A549 (cell line): ENCODE measurements around the gene SEMA5A. TPM values are rescaled to one million over a fixed set of nuclear protein-coding genes. Genes with fewer than 3 reads are reported as not detected.

Source experiments
- ATAC-seq, 2 experiments: fragments of 200-7000 bp in 1 of 2; fragments of >200 bp in 1 of 2; cut with Nextera tagmentation in 1 of 2; cut with Tn5 transposase in 1 of 2; 3 replicates each; pipeline versions ENCODE4 v1.8.0 to v1.9.1; 2018 to 2020; ENCODE audit warnings: mild to moderate bottlenecking in 1 of 2, moderate library complexity in 1 of 2
- CTCF ChIA-PET: fragments of 300-600 bp; sonication (Branson Sonifier 250); formaldehyde crosslinking; extraction: SDS; loops from one replicate; lab custom pipeline; 2021; ENCODE audit warnings: antibody characterized with exemption, inconsistent platforms; lab: Yijun Ruan, JAX
- POLR2A ChIA-PET: fragments of 350-600 bp; formaldehyde crosslinking; extraction: SDS; loops from one replicate; lab custom pipeline; 2021; ENCODE audit warnings: antibody characterized with exemption, inconsistent platforms; lab: Yijun Ruan, JAX
- DNase-seq, 2 experiments: peaks; one replicate each; pipeline versions ENCODE4 v3.0.0 to v3.0.0-alpha.2; 2011 to 2016; ENCODE audit warnings: low read depth in 1 of 2, low spot score in 1 of 2
- FAIRE-seq: peaks from 2 replicates; lab custom pipeline; 2011; peaks lifted over from hg19 to GRCh38; lab: Jason Lieb, UNC
- H3K27ac ChIP-seq, 2 experiments: fragments of >200 bp; sonication (Bioruptor Twin); formaldehyde crosslinking; 3 replicates each; pipeline ENCODE4 v1.5.1; 2016 to 2017
- H3K4me1 ChIP-seq: fragments of >200 bp; sonication (Bioruptor Twin); formaldehyde crosslinking; 3 replicates; pipeline ENCODE4 v1.6.1; 2016
- H3K4me2 ChIP-seq: fragments of >200 bp; sonication (Bioruptor Twin); formaldehyde crosslinking; 3 replicates; pipeline ENCODE4 v1.6.1; 2016
- H3K4me3 ChIP-seq: fragments of >200 bp; sonication (Bioruptor Twin); formaldehyde crosslinking; 3 replicates; pipeline ENCODE4 v1.5.1; 2016
- H3K9me3 ChIP-seq: fragments of >200 bp; sonication (Bioruptor Twin); formaldehyde crosslinking; 3 replicates; pipeline ENCODE4 v1.6.1; 2016
- BHLHE40 ChIP-seq: IDR thresholded peaks from 2 replicates; pipeline ENCODE4 v1.6.1; 2012; ENCODE audit warnings: low read depth, low read length, inconsistent platforms
- CEBPB ChIP-seq, 2 experiments: fragments of >200 bp in 1 of 2; sonication (Bioruptor Twin) in 1 of 2; formaldehyde crosslinking in 1 of 2; IDR thresholded peaks; 2 replicates each; pipeline ENCODE4 v1.6.1; 2012 to 2016
- CHD2 ChIP-seq: fragments of 150-350 bp; IDR thresholded peaks from 2 replicates; pipeline ENCODE4 v1.6.1; 2014; ENCODE audit warnings: low read length; ENCODE audit not compliant: partially characterized antibody
- CHD4 ChIP-seq: fragments of 200-600 bp; sonication (generic); IDR thresholded peaks from 2 replicates; pipeline ENCODE4 v1.6.1; 2016; ENCODE audit warnings: antibody characterized with exemption, mild to moderate bottlenecking, borderline replicate concordance
- EHF ChIP-seq: fragments of 250-450 bp; sonication (Bioruptor Pico); IDR thresholded peaks from 2 replicates; pipeline ENCODE4 v1.5.0; 2020; ENCODE audit warnings: mild to moderate bottlenecking
- FOSL2 ChIP-seq, 2 experiments: fragments of 450-650 bp in 1 of 2; fragments of >200 bp in 1 of 2; sonication (Bioruptor Twin) in 1 of 2; formaldehyde crosslinking; IDR thresholded peaks; 2 replicates each; pipeline versions ENCODE4 v1.5.0 to v1.6.1; 2016 to 2020; ENCODE audit warnings: mild to moderate bottlenecking in 1 of 2, moderate library complexity in 1 of 2
- FOXS1 ChIP-seq: fragments of 250-450 bp; sonication (Bioruptor Pico); IDR thresholded peaks from 2 replicates; pipeline ENCODE4 v1.5.0; 2020; ENCODE audit warnings: mild to moderate bottlenecking, moderate library complexity
- GATA3 ChIP-seq: IDR thresholded peaks from 2 replicates; pipeline ENCODE4 v1.6.1; 2012; ENCODE audit warnings: borderline replicate concordance
- HDAC2 ChIP-seq: fragments of 200-600 bp; sonication (generic); IDR thresholded peaks from 2 replicates; pipeline ENCODE4 v1.6.1; 2016
- JUN ChIP-seq, 2 experiments: fragments of >200 bp; sonication (Bioruptor Twin); formaldehyde crosslinking; IDR thresholded peaks; 2 replicates in 1 of 2; 3 replicates in 1 of 2; pipeline ENCODE4 v1.6.1; 2016 to 2017
- JUNB ChIP-seq: fragments of >200 bp; sonication (Bioruptor Twin); formaldehyde crosslinking; IDR thresholded peaks from 2 replicates; pipeline ENCODE4 v1.6.1; 2016
- NFE2L2 ChIP-seq: fragments of 150-350 bp; conservative IDR thresholded peaks from 2 replicates; pipeline ENCODE4 v1.6.1; 2014; ENCODE audit warnings: low read length
- NPAS2 ChIP-seq: fragments of 250-450 bp; sonication (Bioruptor Pico); IDR thresholded peaks from 2 replicates; pipeline ENCODE4 v1.8.0; 2022; ENCODE audit warnings: mild to moderate bottlenecking, moderate library complexity, borderline replicate concordance
- PHF8 ChIP-seq: fragments of 200-600 bp; sonication (generic); IDR thresholded peaks from 2 replicates; pipeline ENCODE4 v1.6.1; 2016; ENCODE audit warnings: low read depth, mild to moderate bottlenecking, antibody characterized with exemption, moderate library complexity, borderline replicate concordance
- POLR2A ChIP-seq: IDR thresholded peaks from 2 replicates; pipeline ENCODE4 v1.6.1; 2012; ENCODE audit warnings: mild to moderate bottlenecking, low read length
- POLR2AphosphoS2 ChIP-seq: conservative IDR thresholded peaks from 2 replicates; pipeline ENCODE4 v1.6.1; 2012; ENCODE audit warnings: low read length, improper control_type of control experiment, inconsistent platforms
- WGBS: methylation state at CpG from one replicate; pipeline ENCODE4 v1.1.6; 2017; ENCODE audit errors: missing lambda C conversion rate; 5-methylcytosine and 5-hydroxymethylcytosine counted together
- polyA plus RNA-seq, 4 experiments: library from polyadenylated mRNA; depleted of rRNA in 3 of 4; stranded (reverse); fragments of >200 nt; fragmentation: RNase III in 1 of 4; extraction: RNeasy Plus Mini Kit Qiagen cat#74134 plus additional on column Dnase treatment in 1 of 4; gene quantifications; 2 replicates in 3 of 4; 3 replicates in 1 of 4; pipeline ENCODE4 v1.2.3, GENCODE V29; 2011 to 2017
- TF ChIP-seq, protein P1 (sequence below): fragments of 450-650 bp; IDR thresholded peaks from 2 replicates; pipeline ENCODE4 v1.6.1; 2014; ENCODE audit warnings: antibody characterized with exemption
- TF ChIP-seq, protein P2 (sequence below): IDR thresholded peaks from 2 replicates; pipeline ENCODE4 v1.6.1; 2012; ENCODE audit warnings: low read depth, borderline replicate concordance
- TF ChIP-seq, protein P3 (sequence below): fragments of 150-350 bp; IDR thresholded peaks from 2 replicates; pipeline ENCODE4 v1.6.1; 2014; ENCODE audit warnings: low read depth, mild to moderate bottlenecking, low read length
- TF ChIP-seq, protein P4 (sequence below): IDR thresholded peaks from 2 replicates; pipeline ENCODE4 v1.6.1; 2012
- TF ChIP-seq, protein P5 (sequence below): fragments of >200 bp; sonication (Bioruptor Twin); formaldehyde crosslinking; IDR thresholded peaks from 3 replicates; pipeline ENCODE4 v1.5.1; 2016

SEMA5A gene
- polyA plus RNA-seq, 2 of the 4 experiments (the other 2 are of a cell fraction), result not detected

DNA sequence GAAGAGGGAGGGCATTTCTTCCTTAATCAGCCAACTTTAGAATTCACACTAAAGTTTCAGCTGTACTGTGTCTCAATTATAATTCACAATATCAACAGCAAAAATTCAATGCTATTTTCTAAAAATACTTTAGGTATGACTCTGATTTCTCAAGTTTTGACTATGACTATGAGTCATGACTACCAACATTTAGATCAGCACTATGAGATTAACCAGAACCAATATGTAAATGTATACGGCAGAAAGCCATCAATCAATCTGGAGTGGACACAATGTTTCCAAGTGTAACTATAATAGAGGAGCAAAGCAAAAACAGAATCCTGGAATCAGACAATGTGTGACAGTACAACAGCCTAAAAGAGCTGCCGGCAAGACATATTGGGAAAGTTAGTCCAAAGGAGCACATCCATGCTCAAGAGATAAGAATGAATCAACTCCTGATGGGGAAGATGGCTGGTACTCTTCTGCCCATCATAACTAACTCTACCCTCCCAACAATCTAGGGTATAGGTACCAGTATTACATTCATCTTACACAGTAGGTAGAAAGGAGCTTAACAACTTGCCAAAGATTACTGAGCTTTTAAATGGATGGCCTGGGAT lies 294.4 kb downstream of the SEMA5A start:
- Histone ChIP-seq H3K9me3 (no peaks in the 10 kb centered on the region), H3K27ac (no peak overlapping the region), H3K4me3 (no peak overlapping the region), H3K4me2 (no peak overlapping the region), H3K4me1 (no peaks in the 10 kb centered on the region)
- FAIRE-seq (no peak), DNase-seq (no peak), ATAC-seq (no peak)
- POLR2A ChIA-PET, result no interaction called here
- TF ChIP-seq, protein P1, sequence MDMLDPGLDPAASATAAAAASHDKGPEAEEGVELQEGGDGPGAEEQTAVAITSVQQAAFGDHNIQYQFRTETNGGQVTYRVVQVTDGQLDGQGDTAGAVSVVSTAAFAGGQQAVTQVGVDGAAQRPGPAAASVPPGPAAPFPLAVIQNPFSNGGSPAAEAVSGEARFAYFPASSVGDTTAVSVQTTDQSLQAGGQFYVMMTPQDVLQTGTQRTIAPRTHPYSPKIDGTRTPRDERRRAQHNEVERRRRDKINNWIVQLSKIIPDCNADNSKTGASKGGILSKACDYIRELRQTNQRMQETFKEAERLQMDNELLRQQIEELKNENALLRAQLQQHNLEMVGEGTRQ, result no peak
- TF ChIP-seq, protein P2, sequence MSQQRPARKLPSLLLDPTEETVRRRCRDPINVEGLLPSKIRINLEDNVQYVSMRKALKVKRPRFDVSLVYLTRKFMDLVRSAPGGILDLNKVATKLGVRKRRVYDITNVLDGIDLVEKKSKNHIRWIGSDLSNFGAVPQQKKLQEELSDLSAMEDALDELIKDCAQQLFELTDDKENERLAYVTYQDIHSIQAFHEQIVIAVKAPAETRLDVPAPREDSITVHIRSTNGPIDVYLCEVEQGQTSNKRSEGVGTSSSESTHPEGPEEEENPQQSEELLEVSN, result no peak
- TF ChIP-seq, protein P3, sequence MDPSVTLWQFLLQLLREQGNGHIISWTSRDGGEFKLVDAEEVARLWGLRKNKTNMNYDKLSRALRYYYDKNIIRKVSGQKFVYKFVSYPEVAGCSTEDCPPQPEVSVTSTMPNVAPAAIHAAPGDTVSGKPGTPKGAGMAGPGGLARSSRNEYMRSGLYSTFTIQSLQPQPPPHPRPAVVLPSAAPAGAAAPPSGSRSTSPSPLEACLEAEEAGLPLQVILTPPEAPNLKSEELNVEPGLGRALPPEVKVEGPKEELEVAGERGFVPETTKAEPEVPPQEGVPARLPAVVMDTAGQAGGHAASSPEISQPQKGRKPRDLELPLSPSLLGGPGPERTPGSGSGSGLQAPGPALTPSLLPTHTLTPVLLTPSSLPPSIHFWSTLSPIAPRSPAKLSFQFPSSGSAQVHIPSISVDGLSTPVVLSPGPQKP, result no peak
- TF ChIP-seq FOXS1 (no peak), NFE2L2 (no peak), EHF (CRISPR knock-in tag) (no peak), GATA3 (no peak), BHLHE40 (no peak), CHD2 (no peak), PHF8 (no peak)
- CTCF ChIA-PET, result interaction anchor here (1.0 kb wide), 1 partner anchor 9 kb away, joined by 4 read pairs; no protein-coding TSS in a partner anchor
- 79% methylated on average over 2 of the region's 2 CpGs for WGBS

DNA sequence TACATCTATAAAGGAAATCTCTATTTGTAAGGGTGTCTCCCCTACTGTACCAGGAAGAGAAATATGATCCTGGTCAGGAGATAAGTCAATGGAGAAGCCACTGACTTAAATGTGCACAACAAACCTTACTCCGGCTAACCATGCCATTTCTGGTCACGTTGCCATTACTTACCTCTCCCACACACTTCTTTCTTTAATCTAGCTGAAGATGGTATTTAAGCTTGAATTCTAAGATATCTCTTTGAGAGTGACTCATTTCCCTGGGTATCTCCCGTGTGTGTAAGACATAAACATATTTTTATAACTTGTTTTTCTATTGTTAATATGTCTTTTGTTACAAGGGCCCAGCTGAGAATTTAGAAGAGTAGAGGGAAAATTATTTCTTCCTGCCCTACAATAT lies 296.6 kb downstream of the SEMA5A start:
- ATAC-seq (no peak), FAIRE-seq (no peak)
- WGBS, result 4% methylated on average over 3 of the region's 3 CpGs
- Histone ChIP-seq H3K4me3 (no peak overlapping the region), H3K9me3 (no peaks in the 10 kb centered on the region), H3K27ac (no peak overlapping the region)
- CTCF ChIA-PET, result no interaction called here
- TF ChIP-seq BHLHE40 (no peak), CEBPB (IDR thresholded peaks at IDR 0.05) (no peak), PHF8 (no peak), NPAS2 (CRISPR knock-in tag) (no peak), JUN (IDR thresholded peaks at IDR 0.05) (no peak), NFE2L2 (no peak), HDAC2 (no peak), FOSL2 (IDR thresholded peaks at IDR 0.05) (no peak), FOSL2 (CRISPR knock-in tag; IDR thresholded peaks at IDR 0.05) (no peak), CHD4 (no peak), POLR2AphosphoS2 (no peak), JUNB (no peak), POLR2A (no peak)
- TF ChIP-seq, protein P4, sequence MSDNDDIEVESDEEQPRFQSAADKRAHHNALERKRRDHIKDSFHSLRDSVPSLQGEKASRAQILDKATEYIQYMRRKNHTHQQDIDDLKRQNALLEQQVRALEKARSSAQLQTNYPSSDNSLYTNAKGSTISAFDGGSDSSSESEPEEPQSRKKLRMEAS, result no peak
- TF ChIP-seq, protein P5, sequence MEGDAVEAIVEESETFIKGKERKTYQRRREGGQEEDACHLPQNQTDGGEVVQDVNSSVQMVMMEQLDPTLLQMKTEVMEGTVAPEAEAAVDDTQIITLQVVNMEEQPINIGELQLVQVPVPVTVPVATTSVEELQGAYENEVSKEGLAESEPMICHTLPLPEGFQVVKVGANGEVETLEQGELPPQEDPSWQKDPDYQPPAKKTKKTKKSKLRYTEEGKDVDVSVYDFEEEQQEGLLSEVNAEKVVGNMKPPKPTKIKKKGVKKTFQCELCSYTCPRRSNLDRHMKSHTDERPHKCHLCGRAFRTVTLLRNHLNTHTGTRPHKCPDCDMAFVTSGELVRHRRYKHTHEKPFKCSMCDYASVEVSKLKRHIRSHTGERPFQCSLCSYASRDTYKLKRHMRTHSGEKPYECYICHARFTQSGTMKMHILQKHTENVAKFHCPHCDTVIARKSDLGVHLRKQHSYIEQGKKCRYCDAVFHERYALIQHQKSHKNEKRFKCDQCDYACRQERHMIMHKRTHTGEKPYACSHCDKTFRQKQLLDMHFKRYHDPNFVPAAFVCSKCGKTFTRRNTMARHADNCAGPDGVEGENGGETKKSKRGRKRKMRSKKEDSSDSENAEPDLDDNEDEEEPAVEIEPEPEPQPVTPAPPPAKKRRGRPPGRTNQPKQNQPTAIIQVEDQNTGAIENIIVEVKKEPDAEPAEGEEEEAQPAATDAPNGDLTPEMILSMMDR, result no peak
- TF ChIP-seq, protein P2, result no peak
- TF ChIP-seq, all 56 proteins: peak for 0
- no peak for DNase-seq
- POLR2A ChIA-PET, result no interaction called here
- no peaks in the 10 kb centered on the region for H3K4me1 ChIP-seq
- no peak overlapping the region for H3K4me2 ChIP-seq
